PC-3 (cell line): ENCODE measurements around the gene RBKS.

Experiments used
- EZH2 ChIP-seq: fragments of 300-600 bp; sonication (generic); IDR thresholded peaks from one replicate; pipeline ENCODE4 v1.6.1; 2017; ENCODE audit warnings: antibody characterized with exemption, mild to moderate bottlenecking, low read length; ENCODE audit not compliant: unreplicated experiment
- TF ChIP-seq, protein P1 (sequence below): fragments of 300-600 bp; sonication (generic); conservative IDR thresholded peaks from 2 replicates; pipeline ENCODE4 v1.5.1; 2017; ENCODE audit warnings: antibody characterized with exemption, low read depth, mild to moderate bottlenecking, low read length

DNA sequence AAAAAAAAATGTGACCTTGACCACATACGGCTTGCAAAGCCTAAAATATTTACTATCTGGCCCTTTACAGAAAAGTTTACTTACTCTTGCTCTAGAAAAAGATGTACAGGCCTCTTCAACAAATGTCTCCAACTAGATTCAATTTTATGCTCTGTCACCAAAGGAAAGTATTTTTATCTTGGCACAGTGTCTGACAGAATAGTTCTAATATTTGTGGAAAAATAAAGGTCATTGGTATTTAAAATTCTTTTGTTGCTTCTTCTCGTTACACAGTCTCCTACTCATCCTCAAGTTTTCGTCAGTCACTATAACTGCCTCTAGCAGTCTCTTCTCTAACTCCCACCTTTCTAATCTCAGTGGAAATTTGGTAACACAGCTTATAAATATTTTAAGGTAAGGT lies 1.4 kb downstream of the RBKS start:
- TF ChIP-seq, protein P1, sequence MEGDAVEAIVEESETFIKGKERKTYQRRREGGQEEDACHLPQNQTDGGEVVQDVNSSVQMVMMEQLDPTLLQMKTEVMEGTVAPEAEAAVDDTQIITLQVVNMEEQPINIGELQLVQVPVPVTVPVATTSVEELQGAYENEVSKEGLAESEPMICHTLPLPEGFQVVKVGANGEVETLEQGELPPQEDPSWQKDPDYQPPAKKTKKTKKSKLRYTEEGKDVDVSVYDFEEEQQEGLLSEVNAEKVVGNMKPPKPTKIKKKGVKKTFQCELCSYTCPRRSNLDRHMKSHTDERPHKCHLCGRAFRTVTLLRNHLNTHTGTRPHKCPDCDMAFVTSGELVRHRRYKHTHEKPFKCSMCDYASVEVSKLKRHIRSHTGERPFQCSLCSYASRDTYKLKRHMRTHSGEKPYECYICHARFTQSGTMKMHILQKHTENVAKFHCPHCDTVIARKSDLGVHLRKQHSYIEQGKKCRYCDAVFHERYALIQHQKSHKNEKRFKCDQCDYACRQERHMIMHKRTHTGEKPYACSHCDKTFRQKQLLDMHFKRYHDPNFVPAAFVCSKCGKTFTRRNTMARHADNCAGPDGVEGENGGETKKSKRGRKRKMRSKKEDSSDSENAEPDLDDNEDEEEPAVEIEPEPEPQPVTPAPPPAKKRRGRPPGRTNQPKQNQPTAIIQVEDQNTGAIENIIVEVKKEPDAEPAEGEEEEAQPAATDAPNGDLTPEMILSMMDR = no peak
- no peak for TF ChIP-seq EZH2
